PC-3 (cell line): ENCODE data around the gene ATP6V1E1. TPM values are rescaled to one million over a fixed set of nuclear protein-coding genes. Genes with fewer than 3 reads are reported as not detected.

Source experiments
- ATAC-seq: fragments of 200-7000 bp; cut with Tn5 transposase; 2 replicates; pipeline ENCODE4 v1.9.1; 2020; ENCODE audit warnings: mild to moderate bottlenecking, moderate library complexity
- BruUV-seq: library from RNA; stranded (reverse); fragments of 400-500 nt; replicated peaks from 2 replicates; lab custom pipeline; 2021; lab: Mats Ljungman, UMichigan
- CTCF ChIA-PET: fragments of 300-600 bp; sonication (Branson Sonifier 250); formaldehyde crosslinking; loops from one replicate; lab custom pipeline; 2022; ENCODE audit warnings: antibody characterized with exemption; lab: Charles Lee
- POLR2A ChIA-PET: fragments of 300-600 bp; sonication (Branson Sonifier 250); formaldehyde crosslinking; loops from one replicate; lab custom pipeline; 2022; ENCODE audit warnings: antibody characterized with exemption; ENCODE audit not compliant: unreplicated experiment; lab: Charles Lee
- DNase-seq: peaks from one replicate; pipeline ENCODE4 v3.0.0-alpha.2; 2015
- H2AFZ ChIP-seq: fragments of 300-600 bp; sonication (generic); 2 replicates; pipeline ENCODE4 v1.6.0; 2016; ENCODE audit warnings: antibody characterized with exemption, low read length
- H3F3A ChIP-seq: fragments of 300-600 bp; sonication (generic); one replicate; pipeline ENCODE4 v1.6.0; 2017; ENCODE audit warnings: antibody characterized with exemption, low read length, control low read depth, mild to moderate bottlenecking; ENCODE audit not compliant: unreplicated experiment
- H3K27ac ChIP-seq: fragments of 300-600 bp; sonication (generic); 2 replicates; pipeline ENCODE4 v1.5.1; 2016; ENCODE audit warnings: mild to moderate bottlenecking, low read length
- H3K27me3 ChIP-seq: fragments of 300-600 bp; sonication (generic); 2 replicates; pipeline ENCODE4 v1.6.1; 2016; ENCODE audit warnings: low read length, mixed read lengths
- H3K36me3 ChIP-seq: fragments of 300-600 bp; sonication (generic); 2 replicates; pipeline ENCODE4 v1.6.1; 2016; ENCODE audit warnings: low read depth, mixed run types, low read length, mixed read lengths
- H3K4me1 ChIP-seq: fragments of 300-600 bp; sonication (generic); 2 replicates; pipeline ENCODE4 v1.5.1; 2016; ENCODE audit warnings: low read length; ENCODE audit not compliant: insufficient read depth
- H3K4me2 ChIP-seq: fragments of 300-600 bp; sonication (generic); 2 replicates; pipeline ENCODE4 v1.6.0; 2016; ENCODE audit warnings: low read length
- H3K4me3 ChIP-seq: fragments of 300-600 bp; sonication (generic); 2 replicates; pipeline ENCODE4 v1.5.1; 2016; ENCODE audit warnings: mild to moderate bottlenecking, low read length, mixed read lengths
- H3K79me2 ChIP-seq: fragments of 300-600 bp; sonication (generic); 2 replicates; pipeline ENCODE4 v1.6.1; 2017; ENCODE audit warnings: low read length, mixed read lengths
- H3K9ac ChIP-seq: fragments of 300-600 bp; sonication (generic); 2 replicates; pipeline ENCODE4 v1.6.0; 2016; ENCODE audit warnings: mild to moderate bottlenecking, low read length
- H3K9me2 ChIP-seq: fragments of 300-600 bp; sonication (generic); replicated peaks from 2 replicates; pipeline ENCODE4 v1.6.1; 2016; ENCODE audit warnings: mixed run types, low read length, mixed read lengths
- H3K9me3 ChIP-seq: fragments of 300-600 bp; sonication (generic); 2 replicates; pipeline ENCODE4 v1.6.1; 2016; ENCODE audit warnings: low read length, mixed read lengths
- H4K20me1 ChIP-seq: fragments of 300-600 bp; sonication (generic); 2 replicates; pipeline ENCODE4 v1.6.1; 2016; ENCODE audit warnings: low read length, mixed read lengths
- CTCF ChIP-seq: fragments of 300-600 bp; sonication (generic); conservative IDR thresholded peaks from 2 replicates; pipeline ENCODE4 v1.5.1; 2017; ENCODE audit warnings: antibody characterized with exemption, low read depth, mild to moderate bottlenecking, low read length
- EZH2 ChIP-seq: fragments of 300-600 bp; sonication (generic); IDR thresholded peaks from one replicate; pipeline ENCODE4 v1.6.1; 2017; ENCODE audit warnings: antibody characterized with exemption, mild to moderate bottlenecking, low read length; ENCODE audit not compliant: unreplicated experiment
- EZH2phosphoT487 ChIP-seq: fragments of 300-600 bp; sonication (generic); IDR thresholded peaks from 2 replicates; pipeline ENCODE4 v1.6.1; 2018; ENCODE audit warnings: mild to moderate bottlenecking, antibody characterized with exemption, low read length, borderline replicate concordance
- intact Hi-C: fragments of 100-400 bp; cut with micrococcal nuclease; formaldehyde crosslinking; loops from 2 replicates; pipeline ENCODE4 v1.9.0; 2023
- total RNA-seq: library from RNA; depleted of rRNA; stranded (reverse); fragments of >200 nt; gene quantifications from 2 replicates; pipeline ENCODE4 v1.2.3, GENCODE V29; 2014

Gene ATP6V1E1
- total RNA-seq, 1 experiment from 2014 or later, result 89.9 TPM

GRCh38 chr22:17603668-17604067 is 24.9 kb downstream of the ATP6V1E1 start:
- Histone ChIP-seq H3K27me3 (no peaks in the 10 kb centered on the region), H3K4me3 (no peak overlapping the region), H3K36me3 (peaks cover 14% of the 10 kb centered on the region; the same call in 1 of the 2 replicates), H3K4me1 (no peaks in the 10 kb centered on the region), H3K9me2 (no peaks in the 10 kb centered on the region), H3K9ac (no peak overlapping the region), H3K79me2 (peaks cover 7% of the 10 kb centered on the region; the same call in 1 of the 2 replicates), H3K9me3 (no peaks in the 10 kb centered on the region), H3K4me2 (no peak overlapping the region), H4K20me1 (no peaks in the 10 kb centered on the region), H3K27ac (no peak overlapping the region), H2AFZ (no peak overlapping the region), H3F3A (no peaks in the 10 kb centered on the region)
- DNase-seq (no peak), ATAC-seq (no peak)
- intact Hi-C loops, result no loop called here
- ChIA-PET POLR2A (no interaction called here), CTCF (no interaction called here)
- no peak for TF ChIP-seq EZH2
- no peak for TF ChIP-seq EZH2phosphoT487
- no peak for TF ChIP-seq CTCF
- BruUV-seq, result no TSS peak

- TF ChIP-seq CTCF (no peak), EZH2phosphoT487 (no peak), EZH2 (no peak)
- H3K79me2 ChIP-seq, result peaks cover 7% of the 10 kb centered on the region; the same call in 1 of the 2 replicates
- no peak overlapping the region for H3K9ac ChIP-seq
- H2AFZ ChIP-seq, result no peak overlapping the region
- ATAC-seq, result no peak; the same call in 1 of the 2 replicates
- H3K9me2 ChIP-seq, result no peaks in the 10 kb centered on the region
- CTCF ChIA-PET, result interaction anchor here (1.1 kb wide), 1 partner anchor 42 kb away, joined by 3 read pairs; no protein-coding TSS in a partner anchor
- H3F3A ChIP-seq, result no peaks in the 10 kb centered on the region
- H3K4me1 ChIP-seq, result no peaks in the 10 kb centered on the region
- peaks cover 9% of the 10 kb centered on the region for H3K36me3 ChIP-seq
- intact Hi-C loops, result no loop called here
- BruUV-seq, result no TSS peak
- no peaks in the 10 kb centered on the region for H3K9me3 ChIP-seq
- no peak overlapping the region for H3K4me2 ChIP-seq
- DNase-seq, result no peak
- POLR2A ChIA-PET, result interaction anchor here (0.6 kb wide), 1 partner anchor 518 kb away, joined by 6 read pairs; no protein-coding TSS in a partner anchor
- no peaks in the 10 kb centered on the region for H4K20me1 ChIP-seq
- H3K4me3 ChIP-seq, result no peak overlapping the region
- H3K27me3 ChIP-seq, result no peaks in the 10 kb centered on the region
- H3K27ac ChIP-seq, result no peak overlapping the region
Measured at GRCh38 chr22:17601031-17601430, 27.5 kb downstream of the ATP6V1E1 start.

DNA sequence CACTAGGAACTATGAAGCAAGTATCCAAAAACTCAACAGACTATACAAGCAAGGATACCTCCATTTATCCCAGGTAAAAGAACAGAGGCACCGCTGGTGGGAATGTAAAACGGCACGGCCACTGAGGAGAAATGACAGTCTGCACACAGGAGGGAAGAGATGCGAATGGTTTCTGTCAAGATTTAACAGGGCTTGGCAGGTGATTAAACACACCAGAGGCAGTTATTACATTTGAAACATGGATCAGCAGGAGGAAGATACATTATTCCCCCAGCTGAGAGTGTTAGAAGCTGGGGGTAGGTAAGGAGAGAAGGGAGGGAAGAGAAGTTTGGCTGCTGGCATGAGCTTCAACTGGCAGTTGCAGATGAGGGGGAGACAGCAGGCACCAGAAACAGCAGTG is 30.2 kb downstream of the ATP6V1E1 start:
- ChIA-PET CTCF (no interaction called here), POLR2A (no interaction called here)
- Histone ChIP-seq H3K36me3 (peaks cover 17% of the 10 kb centered on the region), H3K4me3 (no peak overlapping the region), H3K9me3 (no peaks in the 10 kb centered on the region), H3K27me3 (no peaks in the 10 kb centered on the region), H2AFZ (no peak overlapping the region), H3K79me2 (no peaks in the 10 kb centered on the region), H3K4me1 (no peaks in the 10 kb centered on the region), H3K4me2 (no peak overlapping the region), H3K27ac (no peak overlapping the region), H3F3A (no peaks in the 10 kb centered on the region), H4K20me1 (no peaks in the 10 kb centered on the region), H3K9me2 (no peaks in the 10 kb centered on the region), H3K9ac (no peak overlapping the region)
- no TSS peak for BruUV-seq
- TF ChIP-seq CTCF (no peak), EZH2 (no peak), EZH2phosphoT487 (no peak)
- intact Hi-C loops, result no loop called here
- no peak for ATAC-seq
- DNase-seq, result no peak
